Karpas-422 (cell line): ENCODE data around the gene KLKB1. TPM values are rescaled to one million over a fixed set of nuclear protein-coding genes. Genes with fewer than 3 reads are reported as not detected.

Source experiments
- DNase-seq: peaks from one replicate; pipeline ENCODE4 v3.0.0-alpha.2; 2015
- H2AFZ ChIP-seq: fragments of 200-600 bp; sonication (generic); 2 replicates; pipeline ENCODE4 v1.6.1; 2014; ENCODE audit warnings: antibody characterized with exemption, low read length, mixed read lengths
- H3K27ac ChIP-seq: fragments of 200-600 bp; sonication (generic); 2 replicates; pipeline ENCODE4 v1.5.1; 2014; ENCODE audit warnings: mild to moderate bottlenecking, low read length, moderate library complexity
- H3K27me3 ChIP-seq: fragments of 200-600 bp; sonication (generic); 2 replicates; pipeline ENCODE4 v1.6.1; 2014; ENCODE audit warnings: low read length, mixed read lengths
- H3K36me3 ChIP-seq: fragments of 200-600 bp; sonication (generic); 2 replicates; pipeline ENCODE4 v1.6.1; 2014; ENCODE audit warnings: low read length, mixed read lengths; ENCODE audit not compliant: insufficient read depth
- H3K4me1 ChIP-seq: fragments of 200-600 bp; sonication (generic); 2 replicates; pipeline ENCODE4 v1.6.1; 2014; ENCODE audit warnings: mild to moderate bottlenecking, low read length, mixed read lengths
- H3K4me2 ChIP-seq: fragments of 200-600 bp; sonication (generic); 2 replicates; pipeline ENCODE4 v1.6.1; 2014; ENCODE audit warnings: low read length, low read depth, mild to moderate bottlenecking; ENCODE audit not compliant: poor library complexity, severe bottlenecking
- H3K4me3 ChIP-seq: fragments of 200-600 bp; sonication (generic); 2 replicates; pipeline ENCODE4 v1.5.1; 2014; ENCODE audit warnings: mild to moderate bottlenecking, antibody characterized with exemption, low read length, mixed read lengths
- H3K79me2 ChIP-seq: fragments of 200-600 bp; sonication (generic); 2 replicates; pipeline ENCODE4 v1.6.1; 2014; ENCODE audit warnings: mild to moderate bottlenecking, low read length, mixed read lengths
- H3K9ac ChIP-seq: fragments of 200-600 bp; sonication (generic); 2 replicates; pipeline ENCODE4 v1.6.0; 2014; ENCODE audit warnings: low read length
- H3K9me2 ChIP-seq: fragments of 200-600 bp; sonication (generic), shearing (Covaris generic); replicated peaks from 2 replicates; pipeline ENCODE4 v1.6.0; 2014; ENCODE audit warnings: mild to moderate bottlenecking, low read length, moderate library complexity; ENCODE audit not compliant: insufficient read depth
- H3K9me3 ChIP-seq: fragments of 300-700, 200-600 bp; sonication (generic); 2 replicates; pipeline ENCODE4 v1.6.1; 2014; ENCODE audit warnings: low read length, mixed read lengths
- H4K20me1 ChIP-seq: fragments of 200-600 bp; sonication (generic); 2 replicates; pipeline ENCODE4 v1.6.1; 2014; ENCODE audit warnings: mild to moderate bottlenecking, antibody characterized with exemption, low read length, low read depth; ENCODE audit not compliant: insufficient read depth
- total RNA-seq: library from RNA; depleted of rRNA; stranded (reverse); fragments of >200 nt; shearing (Covaris generic); gene quantifications from 2 replicates; pipeline ENCODE4 v1.2.3, GENCODE V29; 2014; ENCODE audit warnings: low replicate concordance

Gene KLKB1
- total RNA-seq, 1 experiment from 2014 or later: 1.9 TPM

- no peak for DNase-seq
- no peak overlapping the region for H2AFZ ChIP-seq
- no peaks in the 10 kb centered on the region for H3K9me3 ChIP-seq
- H3K4me1 ChIP-seq: peaks cover 42% of the 10 kb centered on the region
- H3K4me3 ChIP-seq: no peak overlapping the region
- no peaks in the 10 kb centered on the region for H3K27me3 ChIP-seq
- H4K20me1 ChIP-seq: no peaks in the 10 kb centered on the region
- peaks cover 10% of the 10 kb centered on the region; the same call in 1 of the 2 replicates for H3K79me2 ChIP-seq
- H3K9ac ChIP-seq: no peak overlapping the region
- H3K9me2 ChIP-seq: no peaks in the 10 kb centered on the region
- 0 out of 2 replicates have a peak overlapping the region, but pooled peaks have one; percentile 82 for H3K27ac ChIP-seq
- peaks cover 9% of the 10 kb centered on the region; the same call in 1 of the 2 replicates for H3K36me3 ChIP-seq
- no peak overlapping the region for H3K4me2 ChIP-seq
These were observed 26.8 kb upstream of the KLKB1 start for GRCh38 chr4:186200516-186200915.

- Histone ChIP-seq H3K36me3 (peaks cover 9% of the 10 kb centered on the region), H2AFZ (no peak overlapping the region), H3K4me2 (no peak overlapping the region), H3K27me3 (no peaks in the 10 kb centered on the region), H4K20me1 (no peaks in the 10 kb centered on the region), H3K27ac (peak overlapping the region; percentile 82), H3K9me2 (no peaks in the 10 kb centered on the region), H3K9me3 (no peaks in the 10 kb centered on the region), H3K4me3 (no peak overlapping the region), H3K4me1 (peaks cover 42% of the 10 kb centered on the region), H3K79me2 (peaks cover 6% of the 10 kb centered on the region; the same call in 1 of the 2 replicates), H3K9ac (no peak overlapping the region)
- DNase-seq: no peak
These were observed 26.3 kb upstream of the KLKB1 start for GRCh38 chr4:186201010-186201409.

GRCh38 chr4:186201535-186202230 lies 25.6 kb upstream of the KLKB1 start:
- Histone ChIP-seq H3K9me2 (no peaks in the 10 kb centered on the region), H3K36me3 (peaks cover 9% of the 10 kb centered on the region), H3K9me3 (no peaks in the 10 kb centered on the region), H4K20me1 (no peaks in the 10 kb centered on the region), H3K79me2 (0 out of 2 replicates have a peak, but pooled peaks cover 4% of the 10 kb centered on the region), H3K4me2 (peak overlapping the region; percentile 4), H3K27ac (peak overlapping the region; percentile 82), H3K4me1 (peaks cover 42% of the 10 kb centered on the region), H3K27me3 (no peaks in the 10 kb centered on the region), H3K4me3 (no peak overlapping the region), H2AFZ (no peak overlapping the region), H3K9ac (peak overlapping the region; percentile 37; the same call in 1 of the 2 replicates)
- DNase-seq: peak; percentile 86

- H3K4me2 ChIP-seq: peak overlapping the region; percentile 89
These were observed 24.7 kb upstream of the KLKB1 start for GRCh38 chr4:186202490-186203140.

GRCh38 chr4:186203406-186203805 lies 23.9 kb upstream of the KLKB1 start:
- H3K4me1 ChIP-seq: peaks cover 42% of the 10 kb centered on the region
- DNase-seq: peak; percentile 53
- 0 out of 2 replicates have a peak, but pooled peaks cover 4% of the 10 kb centered on the region for H3K79me2 ChIP-seq
- H3K27me3 ChIP-seq: no peaks in the 10 kb centered on the region
- no peaks in the 10 kb centered on the region for H3K9me3 ChIP-seq
- H3K9ac ChIP-seq: peak overlapping the region; percentile 61
- peak overlapping the region; percentile 71 for H3K4me3 ChIP-seq
- no peaks in the 10 kb centered on the region for H3K9me2 ChIP-seq
- no peaks in the 10 kb centered on the region for H4K20me1 ChIP-seq
- peak overlapping the region; percentile 91 for H3K27ac ChIP-seq
- peaks cover 7% of the 10 kb centered on the region for H3K36me3 ChIP-seq
- H3K4me2 ChIP-seq: peak overlapping the region; percentile 89
- H2AFZ ChIP-seq: no peak overlapping the region

More at GRCh38 chr4:186202490-186203140, 24.7 kb upstream of the KLKB1 start:
- Histone ChIP-seq H3K4me1 (peaks cover 42% of the 10 kb centered on the region), H2AFZ (no peak overlapping the region), H4K20me1 (no peaks in the 10 kb centered on the region), H3K79me2 (0 out of 2 replicates have a peak, but pooled peaks cover 4% of the 10 kb centered on the region), H3K4me3 (no peak overlapping the region; the same call in 1 of the 2 replicates), H3K9ac (no peak overlapping the region; the same call in 1 of the 2 replicates), H3K9me2 (no peaks in the 10 kb centered on the region), H3K9me3 (no peaks in the 10 kb centered on the region), H3K36me3 (peaks cover 5% of the 10 kb centered on the region), H3K27me3 (no peaks in the 10 kb centered on the region), H3K27ac (peak overlapping the region; percentile 91)
- no peak for DNase-seq

- H3K9ac ChIP-seq: peak overlapping the region; percentile 76
- peak overlapping the region; percentile 71 for H3K4me3 ChIP-seq
- H3K9me2 ChIP-seq: no peaks in the 10 kb centered on the region
- H3K9me3 ChIP-seq: no peaks in the 10 kb centered on the region
- H2AFZ ChIP-seq: 0 out of 2 replicates have a peak overlapping the region, but pooled peaks have one; percentile 21
- H3K4me1 ChIP-seq: peaks cover 42% of the 10 kb centered on the region
- no peaks in the 10 kb centered on the region for H3K27me3 ChIP-seq
- peak overlapping the region; percentile 91 for H3K27ac ChIP-seq
- H4K20me1 ChIP-seq: no peaks in the 10 kb centered on the region
- H3K79me2 ChIP-seq: 0 out of 2 replicates have a peak, but pooled peaks cover 4% of the 10 kb centered on the region
- peak overlapping the region; percentile 89 for H3K4me2 ChIP-seq
- peak; percentile 90 for DNase-seq
- peaks cover 13% of the 10 kb centered on the region for H3K36me3 ChIP-seq
These were observed 23.2 kb upstream of the KLKB1 start for GRCh38 chr4:186204103-186204559.

GRCh38 chr4:186204686-186205085 lies 22.6 kb upstream of the KLKB1 start:
- H3K4me1 ChIP-seq: peaks cover 42% of the 10 kb centered on the region
- no peak for DNase-seq
- 0 out of 2 replicates have a peak, but pooled peaks cover 4% of the 10 kb centered on the region for H3K79me2 ChIP-seq
- no peaks in the 10 kb centered on the region for H3K9me3 ChIP-seq
- 0 out of 2 replicates have a peak overlapping the region, but pooled peaks have one; percentile 21 for H2AFZ ChIP-seq
- peak overlapping the region; percentile 76 for H3K9ac ChIP-seq
- no peaks in the 10 kb centered on the region for H3K27me3 ChIP-seq
- H4K20me1 ChIP-seq: no peaks in the 10 kb centered on the region
- H3K4me3 ChIP-seq: peak overlapping the region; percentile 71
- no peaks in the 10 kb centered on the region for H3K9me2 ChIP-seq
- peak overlapping the region; percentile 74 for H3K27ac ChIP-seq
- peak overlapping the region; percentile 89 for H3K4me2 ChIP-seq
- peaks cover 17% of the 10 kb centered on the region for H3K36me3 ChIP-seq

- Histone ChIP-seq H3K9me3 (no peaks in the 10 kb centered on the region), H3K4me3 (peak overlapping the region; percentile 71; the same call in 1 of the 2 replicates), H3K27me3 (no peaks in the 10 kb centered on the region), H3K4me2 (peak overlapping the region; percentile 89), H3K79me2 (0 out of 2 replicates have a peak, but pooled peaks cover 4% of the 10 kb centered on the region), H3K4me1 (peaks cover 41% of the 10 kb centered on the region), H3K27ac (0 out of 2 replicates have a peak overlapping the region, but pooled peaks have one; percentile 74), H3K9me2 (no peaks in the 10 kb centered on the region), H2AFZ (no peak overlapping the region), H3K9ac (peak overlapping the region; percentile 76), H4K20me1 (no peaks in the 10 kb centered on the region), H3K36me3 (peaks cover 22% of the 10 kb centered on the region)
- DNase-seq: no peak
These were observed 22.2 kb upstream of the KLKB1 start for GRCh38 chr4:186205156-186205555.
